ENCODE results near the gene TTLL8. TPM values are rescaled to one million over a fixed set of nuclear protein-coding genes. Genes with fewer than 3 reads are reported as not detected.

The TTLL8 gene
- total RNA-seq, 2 experiments from 2014 or later, result 0.06 to 0.72 TPM

DNA sequence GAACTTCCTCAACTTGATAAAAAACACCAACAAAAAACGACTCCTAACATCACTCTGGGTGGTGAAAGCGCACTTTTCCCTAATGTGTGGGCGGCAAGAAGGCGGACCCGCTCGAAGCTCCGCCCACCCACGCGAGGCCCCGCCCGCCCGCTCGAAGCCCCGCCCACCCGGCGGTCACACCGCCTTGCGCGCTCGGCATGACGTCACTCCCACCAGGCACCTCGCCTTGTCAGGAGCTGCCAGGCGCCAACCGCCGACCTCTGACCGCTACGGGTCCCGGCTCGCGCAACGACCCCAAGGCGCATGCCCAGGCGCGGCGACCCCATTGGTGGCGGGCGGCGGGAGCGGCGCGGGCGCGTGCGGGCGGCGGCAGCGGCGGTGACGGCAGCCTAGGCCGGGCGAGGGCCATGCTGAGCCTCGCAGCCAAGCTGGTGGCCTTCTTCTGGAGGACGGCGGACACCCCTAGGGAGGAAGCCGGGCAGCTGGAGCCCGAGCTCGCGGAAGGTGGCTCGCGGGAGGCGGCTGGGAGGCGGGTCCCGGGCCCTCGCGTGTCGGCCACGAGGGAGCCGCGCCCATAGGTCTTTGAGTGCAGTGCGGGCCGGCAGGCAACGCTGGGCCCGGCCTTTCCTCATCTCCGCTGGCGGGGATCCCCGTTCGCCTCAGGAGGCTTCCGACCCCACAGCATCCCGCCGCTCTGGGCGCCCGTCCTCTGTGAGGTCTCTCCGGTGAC, 31.7 kb upstream of the TTLL8 start, which contains the start of gene MOV10L1:
Gene MOV10L1 (plus strand): TSS at position 325 of the 730 bp plus-strand sequence. CDS start 83 bp downstream, at position 408.
- ChIA-PET CTCF (ENCODE audit: unreplicated experiment) (no interaction called here), POLR2A (no interaction called here)
- H2AFZ ChIP-seq (ENCODE audit: low read length), result no peak within 1 kb of the TSS
- no peaks in the 10 kb centered on the region for H3K4me1 ChIP-seq (ENCODE audit: insufficient read depth, low read length, poor library complexity, severe bottlenecking)
- no peaks in the 10 kb centered on the region for H3K79me2 ChIP-seq (ENCODE audit: insufficient read depth, low read depth, low read length)
- intact Hi-C loops (cut with micrococcal nuclease; ENCODE audit: unreplicated experiment), result no loop called here
- no peak within 1 kb of the TSS for H3K4me2 ChIP-seq (ENCODE audit: low read length)
- no peaks in the 10 kb centered on the region for H3K9me2 ChIP-seq (ENCODE audit: insufficient read depth, low read length)
- H3K36me3 ChIP-seq (ENCODE audit: insufficient read depth, low read length), result no peaks in the 10 kb centered on the region; the same call in 1 of the 2 replicates
- no peak within 1 kb of the TSS for H3K27ac ChIP-seq (ENCODE audit: low read depth, low read length, poor library complexity, severe bottlenecking)
- H3K4me3 ChIP-seq (ENCODE audit: low read depth, low read length, poor library complexity, severe bottlenecking), result no peak within 1 kb of the TSS
- DNase-seq (ENCODE audit: low spot score), result no peak
- TF ChIP-seq, protein P1, sequence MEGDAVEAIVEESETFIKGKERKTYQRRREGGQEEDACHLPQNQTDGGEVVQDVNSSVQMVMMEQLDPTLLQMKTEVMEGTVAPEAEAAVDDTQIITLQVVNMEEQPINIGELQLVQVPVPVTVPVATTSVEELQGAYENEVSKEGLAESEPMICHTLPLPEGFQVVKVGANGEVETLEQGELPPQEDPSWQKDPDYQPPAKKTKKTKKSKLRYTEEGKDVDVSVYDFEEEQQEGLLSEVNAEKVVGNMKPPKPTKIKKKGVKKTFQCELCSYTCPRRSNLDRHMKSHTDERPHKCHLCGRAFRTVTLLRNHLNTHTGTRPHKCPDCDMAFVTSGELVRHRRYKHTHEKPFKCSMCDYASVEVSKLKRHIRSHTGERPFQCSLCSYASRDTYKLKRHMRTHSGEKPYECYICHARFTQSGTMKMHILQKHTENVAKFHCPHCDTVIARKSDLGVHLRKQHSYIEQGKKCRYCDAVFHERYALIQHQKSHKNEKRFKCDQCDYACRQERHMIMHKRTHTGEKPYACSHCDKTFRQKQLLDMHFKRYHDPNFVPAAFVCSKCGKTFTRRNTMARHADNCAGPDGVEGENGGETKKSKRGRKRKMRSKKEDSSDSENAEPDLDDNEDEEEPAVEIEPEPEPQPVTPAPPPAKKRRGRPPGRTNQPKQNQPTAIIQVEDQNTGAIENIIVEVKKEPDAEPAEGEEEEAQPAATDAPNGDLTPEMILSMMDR (conservative IDR thresholded peaks at IDR 0.05; ENCODE audit: low read length), result no peak
- no TSS peak for BruUV-seq (replicated peaks)
- no peaks in the 10 kb centered on the region for H3K9me3 ChIP-seq (ENCODE audit: low read length)
- H4K20me1 ChIP-seq (ENCODE audit: insufficient read depth, low read length), result no peaks in the 10 kb centered on the region

DNA sequence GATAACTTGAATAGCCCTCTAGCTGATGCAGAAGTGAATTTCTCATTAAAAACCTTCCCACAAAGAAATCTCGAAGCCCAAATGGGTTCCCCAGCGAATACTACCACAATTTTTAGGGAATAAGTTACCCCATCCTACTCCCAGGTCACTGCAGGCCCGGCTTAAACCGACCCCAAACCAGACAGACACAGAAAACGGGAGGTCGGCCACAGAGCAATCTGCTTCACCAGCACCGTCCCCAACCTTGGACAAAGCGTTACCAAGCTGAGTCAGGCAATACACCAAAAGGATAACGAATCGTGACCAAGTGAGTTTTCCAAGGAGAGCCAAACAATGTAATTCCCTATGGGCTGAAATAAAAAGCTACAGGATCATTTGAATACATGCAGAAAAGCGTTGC, 31.1 kb upstream of the TTLL8 start:
- no peak overlapping the region for H3K27ac ChIP-seq (ENCODE audit: low read depth, low read length, poor library complexity, severe bottlenecking)
- H2AFZ ChIP-seq (ENCODE audit: low read length), result no peak overlapping the region
- H3K9me2 ChIP-seq (ENCODE audit: insufficient read depth, low read length), result no peaks in the 10 kb centered on the region
- H3K4me2 ChIP-seq (ENCODE audit: low read length), result no peak overlapping the region
- H3K4me1 ChIP-seq (ENCODE audit: insufficient read depth, low read length, poor library complexity, severe bottlenecking), result no peaks in the 10 kb centered on the region
- no peaks in the 10 kb centered on the region; the same call in 1 of the 2 replicates for H3K36me3 ChIP-seq (ENCODE audit: insufficient read depth, low read length)
- no peak overlapping the region for H3K4me3 ChIP-seq (ENCODE audit: low read depth, low read length, poor library complexity, severe bottlenecking)
- intact Hi-C loops (cut with micrococcal nuclease; ENCODE audit: unreplicated experiment), result no loop called here
- ChIA-PET POLR2A (no interaction called here), CTCF (ENCODE audit: unreplicated experiment) (no interaction called here)
- H4K20me1 ChIP-seq (ENCODE audit: insufficient read depth, low read length), result no peaks in the 10 kb centered on the region
- H3K9me3 ChIP-seq (ENCODE audit: low read length), result no peaks in the 10 kb centered on the region
- no peaks in the 10 kb centered on the region for H3K79me2 ChIP-seq (ENCODE audit: insufficient read depth, low read depth, low read length)
- BruUV-seq (replicated peaks), result no TSS peak
- TF ChIP-seq EZH2phosphoT487 (IDR thresholded peaks at IDR 0.05; ENCODE audit: borderline replicate concordance, low read depth, low read length), result no peak
- TF ChIP-seq, protein P1 (conservative IDR thresholded peaks at IDR 0.05; ENCODE audit: low read length), result no peak
- no peak for DNase-seq (ENCODE audit: low spot score)

DNA sequence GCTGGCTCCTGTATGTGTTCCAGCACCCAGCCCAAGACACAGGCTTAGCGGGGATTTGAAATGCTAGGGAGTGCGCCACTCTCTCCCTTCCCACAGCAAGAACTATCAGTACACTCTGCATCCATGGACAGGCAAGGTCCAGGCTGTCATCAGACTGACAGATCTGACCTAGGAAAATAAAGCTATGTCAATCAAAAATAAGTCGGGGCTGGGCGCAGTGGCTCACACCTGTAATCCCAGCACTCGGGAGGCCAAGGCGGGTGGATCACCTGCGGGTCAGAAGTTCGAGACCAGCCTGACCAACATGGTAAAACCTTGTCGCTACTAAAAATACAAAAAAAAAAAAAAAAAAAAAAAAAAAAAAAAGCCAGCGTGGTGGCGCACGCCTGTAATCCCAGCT, 30.0 kb upstream of the TTLL8 start:
- no peaks in the 10 kb centered on the region for H3K4me1 ChIP-seq (ENCODE audit: insufficient read depth, low read length, poor library complexity, severe bottlenecking)
- no peaks in the 10 kb centered on the region for H3K9me3 ChIP-seq (ENCODE audit: low read length)
- no peak overlapping the region for H3K4me2 ChIP-seq (ENCODE audit: low read length)
- no peak overlapping the region for H3K27ac ChIP-seq (ENCODE audit: low read depth, low read length, poor library complexity, severe bottlenecking)
- H2AFZ ChIP-seq (ENCODE audit: low read length), result no peak overlapping the region
- intact Hi-C loops (cut with micrococcal nuclease; ENCODE audit: unreplicated experiment), result no loop called here
- H3K4me3 ChIP-seq (ENCODE audit: low read depth, low read length, poor library complexity, severe bottlenecking), result no peak overlapping the region
- no peaks in the 10 kb centered on the region; the same call in 1 of the 2 replicates for H3K36me3 ChIP-seq (ENCODE audit: insufficient read depth, low read length)
- no peaks in the 10 kb centered on the region for H4K20me1 ChIP-seq (ENCODE audit: insufficient read depth, low read length)
- BruUV-seq (replicated peaks), result no TSS peak
- TF ChIP-seq, protein P1 (conservative IDR thresholded peaks at IDR 0.05; ENCODE audit: low read length), result no peak
- no peak for TF ChIP-seq EZH2phosphoT487 (IDR thresholded peaks at IDR 0.05; ENCODE audit: borderline replicate concordance, low read depth, low read length)
- CTCF ChIA-PET (ENCODE audit: unreplicated experiment), result no interaction called here
- POLR2A ChIA-PET, result no interaction called here
- H3K79me2 ChIP-seq (ENCODE audit: insufficient read depth, low read depth, low read length), result no peaks in the 10 kb centered on the region
- DNase-seq (ENCODE audit: low spot score), result no peak
- no peaks in the 10 kb centered on the region for H3K9me2 ChIP-seq (ENCODE audit: insufficient read depth, low read length)
